Glutamatergic neuron (in vitro differentiated cells): Measurements from ENCODE around the gene SIX1. TPM values are rescaled to one million over a fixed set of nuclear protein-coding genes. Genes with fewer than 3 reads are reported as not detected.

Experiments used
- DNase-seq: peaks from one replicate; pipeline ENCODE4 v3.0.0; 2022
- H3K27ac Mint-ChIP-seq: one replicate; pipeline ENCODE4 v1.8.0; 2020; ENCODE audit warnings: mild to moderate bottlenecking, mixed read lengths, inconsistent platforms; ENCODE audit not compliant: unreplicated experiment
- H3K27me3 Mint-ChIP-seq: one replicate; pipeline ENCODE4 v1.8.0; 2020; ENCODE audit warnings: mild to moderate bottlenecking, moderate library complexity, mixed read lengths, inconsistent platforms; ENCODE audit not compliant: unreplicated experiment
- H3K36me3 Mint-ChIP-seq: one replicate; pipeline ENCODE4 v1.8.0; 2020; ENCODE audit warnings: mild to moderate bottlenecking, mixed read lengths, inconsistent platforms; ENCODE audit not compliant: unreplicated experiment
- H3K4me1 Mint-ChIP-seq: one replicate; pipeline ENCODE4 v1.8.0; 2020; ENCODE audit warnings: mild to moderate bottlenecking, low read depth, mixed read lengths, inconsistent platforms; ENCODE audit not compliant: unreplicated experiment
- H3K4me3 Mint-ChIP-seq: one replicate; pipeline ENCODE4 v1.8.0; 2020; ENCODE audit warnings: mild to moderate bottlenecking, mixed read lengths, inconsistent platforms; ENCODE audit not compliant: unreplicated experiment
- H3K9me3 Mint-ChIP-seq: one replicate; pipeline ENCODE4 v1.8.0; 2020; ENCODE audit warnings: mild to moderate bottlenecking, moderate library complexity, mixed read lengths, inconsistent platforms; ENCODE audit not compliant: unreplicated experiment
- total RNA-seq: library from RNA; stranded (reverse); fragmentation: NEBNext Ultra II Directional; extraction: Animal tissue kit (Norgen Biotek cat#: 25700); gene quantifications from one replicate; pipeline ENCODE4 v1.2.1, GENCODE V29; 2021; ENCODE audit not compliant: unreplicated experiment
- TF ChIP-seq, protein P1 (sequence below): fragments of 200-600 bp; sonication (generic); IDR thresholded peaks from one replicate; pipeline ENCODE4 v1.5.0; 2021; ENCODE audit not compliant: partially characterized antibody, unreplicated experiment

SIX1 gene
- total RNA-seq, 1 donor from 2014 or later, result 79.6 TPM

DNA sequence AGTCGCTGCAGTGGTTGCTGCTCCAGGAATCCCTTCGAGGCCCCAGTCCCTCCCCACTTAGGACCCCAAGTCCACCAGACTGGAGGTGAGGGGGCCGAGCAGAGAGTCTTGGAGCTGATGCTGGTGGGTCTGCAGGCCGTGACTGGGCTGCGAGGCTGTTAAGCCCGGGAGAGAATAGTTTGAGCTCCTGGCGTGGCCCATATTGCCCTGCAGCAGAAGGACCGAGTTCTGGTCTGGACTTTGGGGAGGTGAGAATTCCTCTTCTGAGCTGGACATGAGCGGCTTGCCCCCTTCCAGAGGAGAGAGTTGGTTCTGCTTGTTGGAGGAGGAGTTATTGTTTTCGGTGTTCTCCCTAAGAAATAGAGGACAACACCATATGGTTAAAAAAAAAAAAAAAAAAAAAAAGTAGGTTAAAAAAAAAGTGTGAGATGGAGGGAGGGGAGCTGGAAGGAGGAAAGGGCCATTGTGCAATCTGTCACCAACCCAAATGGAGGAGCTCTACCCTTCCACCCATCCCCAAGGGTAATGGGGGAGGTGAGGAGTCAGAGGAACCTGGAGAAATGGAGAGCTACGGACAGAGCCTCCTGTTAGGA lies 3.0 kb downstream of the SIX1 start:
- Mint-ChIP-seq H3K4me3 (peak overlapping the region; percentile 95), H3K27ac (peak overlapping the region; percentile 93), H3K36me3 (peaks cover 23% of the 10 kb centered on the region), H3K4me1 (peaks cover 39% of the 10 kb centered on the region), H3K27me3 (peaks cover 57% of the 10 kb centered on the region), H3K9me3 (peaks cover 50% of the 10 kb centered on the region)
- peak; percentile 51 for DNase-seq
- TF ChIP-seq, protein P1, sequence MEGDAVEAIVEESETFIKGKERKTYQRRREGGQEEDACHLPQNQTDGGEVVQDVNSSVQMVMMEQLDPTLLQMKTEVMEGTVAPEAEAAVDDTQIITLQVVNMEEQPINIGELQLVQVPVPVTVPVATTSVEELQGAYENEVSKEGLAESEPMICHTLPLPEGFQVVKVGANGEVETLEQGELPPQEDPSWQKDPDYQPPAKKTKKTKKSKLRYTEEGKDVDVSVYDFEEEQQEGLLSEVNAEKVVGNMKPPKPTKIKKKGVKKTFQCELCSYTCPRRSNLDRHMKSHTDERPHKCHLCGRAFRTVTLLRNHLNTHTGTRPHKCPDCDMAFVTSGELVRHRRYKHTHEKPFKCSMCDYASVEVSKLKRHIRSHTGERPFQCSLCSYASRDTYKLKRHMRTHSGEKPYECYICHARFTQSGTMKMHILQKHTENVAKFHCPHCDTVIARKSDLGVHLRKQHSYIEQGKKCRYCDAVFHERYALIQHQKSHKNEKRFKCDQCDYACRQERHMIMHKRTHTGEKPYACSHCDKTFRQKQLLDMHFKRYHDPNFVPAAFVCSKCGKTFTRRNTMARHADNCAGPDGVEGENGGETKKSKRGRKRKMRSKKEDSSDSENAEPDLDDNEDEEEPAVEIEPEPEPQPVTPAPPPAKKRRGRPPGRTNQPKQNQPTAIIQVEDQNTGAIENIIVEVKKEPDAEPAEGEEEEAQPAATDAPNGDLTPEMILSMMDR, result no peak

DNA sequence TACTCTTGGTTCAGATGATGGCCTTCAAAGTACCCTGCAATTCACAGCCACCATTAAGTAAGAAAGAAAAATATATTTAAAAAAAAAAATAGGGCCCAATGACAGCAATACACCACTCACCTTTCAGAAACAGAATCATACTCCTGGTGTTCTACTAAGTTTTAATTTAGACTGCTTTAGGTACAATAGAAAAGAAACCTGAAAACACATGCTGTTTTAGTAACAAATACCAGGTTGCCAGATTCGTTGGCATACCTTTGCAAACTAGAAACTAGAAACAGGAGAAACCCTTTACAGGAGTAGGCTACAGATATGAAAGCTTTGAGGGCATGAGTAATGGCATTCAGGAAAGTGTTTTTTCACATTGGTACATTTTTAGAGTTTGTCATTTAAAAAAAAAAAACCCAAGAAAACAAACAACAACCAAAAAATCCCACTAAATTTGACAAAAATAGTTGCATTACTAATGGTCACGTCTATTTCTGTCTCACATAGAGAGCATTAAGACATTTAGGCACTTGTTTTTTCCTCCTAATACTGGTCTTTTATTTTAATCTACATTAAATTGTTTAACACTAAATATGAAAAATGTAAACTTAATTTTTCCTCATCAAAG lies 4.0 kb downstream of the SIX1 start:
- Mint-ChIP-seq H3K27me3 (peaks cover 56% of the 10 kb centered on the region), H3K36me3 (peaks cover 23% of the 10 kb centered on the region), H3K4me3 (peak overlapping the region; percentile 95), H3K27ac (peak overlapping the region; percentile 72), H3K4me1 (peaks cover 38% of the 10 kb centered on the region), H3K9me3 (peaks cover 51% of the 10 kb centered on the region)
- no peak for DNase-seq
- TF ChIP-seq, protein P1, result no peak

DNA sequence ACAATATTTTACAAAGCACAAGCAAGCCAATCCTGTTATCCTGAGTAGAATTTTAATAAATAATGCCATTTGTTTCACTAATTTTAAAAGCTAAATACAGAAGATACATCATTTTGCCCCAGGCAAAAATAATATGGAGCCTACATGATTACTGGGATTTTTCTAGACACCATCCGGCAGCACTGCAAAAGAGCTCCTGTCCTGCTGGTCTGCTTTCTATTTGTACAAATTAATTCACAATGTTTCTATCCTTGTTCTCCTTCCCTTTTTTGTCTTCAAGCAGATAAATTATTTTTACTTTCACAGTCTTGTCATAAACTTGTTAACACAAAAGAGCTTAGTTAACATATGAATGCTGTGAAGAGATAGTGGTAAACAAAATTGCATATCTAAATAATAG lies 4.6 kb downstream of the SIX1 start:
- no peak for DNase-seq
- Mint-ChIP-seq H3K27me3 (peaks cover 51% of the 10 kb centered on the region), H3K4me3 (peak overlapping the region; percentile 95), H3K36me3 (peaks cover 23% of the 10 kb centered on the region), H3K4me1 (peaks cover 38% of the 10 kb centered on the region), H3K27ac (peak overlapping the region; percentile 10), H3K9me3 (peaks cover 46% of the 10 kb centered on the region)
- TF ChIP-seq, protein P1, result no peak

DNA sequence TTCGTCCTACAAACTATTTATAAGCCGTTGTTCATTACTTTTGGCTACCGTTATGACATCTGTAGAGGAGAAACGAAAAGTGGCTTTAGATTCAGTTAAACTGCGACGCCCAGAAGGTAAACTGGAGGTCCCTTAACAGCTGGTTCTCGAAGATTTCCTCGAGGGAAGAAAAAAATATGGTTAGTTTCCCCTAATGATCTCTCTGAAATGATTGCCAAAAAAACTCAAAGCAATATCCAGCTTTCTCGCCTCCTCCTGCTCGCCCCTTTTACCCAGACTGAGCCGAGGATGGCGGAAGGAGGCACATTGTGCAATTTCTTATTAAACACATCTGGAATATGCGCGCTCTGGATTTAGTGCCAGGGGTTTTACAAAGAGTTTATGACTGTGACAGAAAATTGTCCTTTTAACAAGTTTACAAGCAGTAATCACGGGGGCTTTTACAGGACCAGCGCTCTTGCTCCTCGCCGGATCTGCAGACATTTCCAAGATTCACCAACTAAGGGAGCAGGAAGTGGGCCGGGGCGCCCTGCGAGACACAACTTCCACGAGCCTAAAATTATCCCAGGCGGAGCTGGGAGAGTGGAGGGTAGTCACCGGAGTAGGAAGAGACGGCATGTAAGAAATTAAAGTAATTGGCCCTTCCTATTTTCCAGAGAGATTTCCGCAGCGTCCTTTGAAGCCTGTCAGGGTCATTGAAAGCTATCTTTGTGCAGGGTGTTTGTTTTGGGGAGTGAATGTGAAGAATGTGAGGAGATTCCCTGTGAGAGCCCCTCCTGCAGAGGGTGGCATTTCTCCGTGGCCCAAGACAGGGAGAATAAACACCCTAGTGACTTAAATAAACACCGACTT lies 5.6 kb downstream of the SIX1 start:
- Mint-ChIP-seq H3K36me3 (peaks cover 23% of the 10 kb centered on the region), H3K27ac (peak overlapping the region; percentile 78), H3K9me3 (peaks cover 44% of the 10 kb centered on the region), H3K4me3 (peak overlapping the region; percentile 95), H3K27me3 (peaks cover 48% of the 10 kb centered on the region), H3K4me1 (peaks cover 40% of the 10 kb centered on the region)
- TF ChIP-seq, protein P1, result no peak
- DNase-seq, result no peak
